Neural progenitor cell (in vitro differentiated cells): ENCODE measurements around the gene ACACA. TPM values are rescaled to one million over a fixed set of nuclear protein-coding genes. Genes with fewer than 3 reads are reported as not detected.

Experiments
- DNase-seq: peaks from one replicate; pipeline ENCODE4 v3.0.0-alpha.2; 2016; ENCODE audit warnings: low spot score
- H2AFZ ChIP-seq: fragments of 200-600 bp; sonication (generic); replicated peaks from 2 replicates; pipeline ENCODE4 v1.6.1; 2016; ENCODE audit warnings: antibody characterized with exemption
- H3F3A ChIP-seq: fragments of 200-600 bp; sonication (generic); 2 replicates; pipeline ENCODE4 v1.6.1; 2016; ENCODE audit warnings: antibody characterized with exemption, low read depth
- H3K27ac ChIP-seq: fragments of 200-600 bp; sonication (generic); 2 replicates; pipeline ENCODE4 v1.5.1; 2016; ENCODE audit warnings: mild to moderate bottlenecking
- H3K27me3 ChIP-seq: fragments of 200-600 bp; sonication (generic); 2 replicates; pipeline ENCODE4 v1.6.1; 2016; ENCODE audit warnings: mild to moderate bottlenecking, moderate library complexity
- H3K36me3 ChIP-seq: fragments of 200-600 bp; sonication (generic); 2 replicates; pipeline ENCODE4 v1.5.1; 2016
- H3K4me1 ChIP-seq: fragments of 200-600 bp; sonication (generic); 2 replicates; pipeline ENCODE4 v1.6.1; 2016; ENCODE audit warnings: mixed run types
- H3K4me2 ChIP-seq: fragments of 200-600 bp; sonication (generic); 2 replicates; pipeline ENCODE4 v1.6.1; 2016
- H3K4me3 ChIP-seq: fragments of 200-600 bp; sonication (generic); 2 replicates; pipeline ENCODE4 v1.5.1; 2016
- H3K79me2 ChIP-seq: fragments of 200-600 bp; sonication (generic); 2 replicates; pipeline ENCODE4 v1.6.1; 2016; ENCODE audit warnings: low read depth
- H3K9ac ChIP-seq: fragments of 200-600 bp; sonication (generic); 2 replicates; pipeline ENCODE4 v1.6.1; 2016
- H3K9me3 ChIP-seq: fragments of 200-600 bp; sonication (generic); 2 replicates; pipeline ENCODE4 v1.5.1; 2016; ENCODE audit warnings: low read depth
- H4K20me1 ChIP-seq: fragments of 200-600 bp; sonication (generic); 2 replicates; pipeline ENCODE4 v1.6.1; 2016; ENCODE audit warnings: low read depth
- H3K27ac Mint-ChIP-seq: 3 replicates; pipeline ENCODE4 v1.8.0; 2021; ENCODE audit warnings: mixed read lengths
- H3K27me3 Mint-ChIP-seq: 2 replicates; pipeline ENCODE4 v1.8.0; 2022; ENCODE audit warnings: low read depth, mild to moderate bottlenecking, inconsistent platforms, moderate library complexity, mixed read lengths; ENCODE audit not compliant: insufficient read depth
- H3K36me3 Mint-ChIP-seq: 3 replicates; pipeline ENCODE4 v1.8.0; 2021; ENCODE audit warnings: mixed read lengths
- H3K4me1 Mint-ChIP-seq: 3 replicates; pipeline ENCODE4 v1.8.0; 2021; ENCODE audit warnings: mixed read lengths
- H3K4me3 Mint-ChIP-seq: 3 replicates; pipeline ENCODE4 v1.8.0; 2021; ENCODE audit warnings: mild to moderate bottlenecking, moderate library complexity, mixed read lengths
- H3K9me3 Mint-ChIP-seq: 3 replicates; pipeline ENCODE4 v1.8.0; 2020; ENCODE audit warnings: mixed read lengths
- CTCF ChIP-seq: fragments of 200-600 bp; sonication (generic); IDR thresholded peaks from 2 replicates; pipeline ENCODE4 v1.5.1; 2017; ENCODE audit warnings: antibody characterized with exemption, mild to moderate bottlenecking
- EZH2 ChIP-seq: fragments of 200-600 bp; sonication (generic); IDR thresholded peaks from 2 replicates; pipeline ENCODE4 v1.6.1; 2017; ENCODE audit warnings: antibody characterized with exemption, mild to moderate bottlenecking, moderate library complexity
- EZH2phosphoT487 ChIP-seq: fragments of 200-600 bp; sonication (generic); IDR thresholded peaks from 2 replicates; pipeline ENCODE4 v1.6.1; 2017; ENCODE audit warnings: antibody characterized with exemption
- total RNA-seq: library from RNA; depleted of rRNA; stranded (reverse); fragments of >200 nt; gene quantifications from 2 replicates; pipeline ENCODE4 v1.2.3, GENCODE V29; 2015; ENCODE audit warnings: low replicate concordance

ACACA gene
- total RNA-seq, 1 donor from 2014 or later: 88.6 TPM

- no peak overlapping the region for H3K4me2 ChIP-seq
- no peaks in the 10 kb centered on the region for H3K4me1 Mint-ChIP-seq
- H3K4me3 ChIP-seq: no peak overlapping the region
- no peak overlapping the region for H3K4me3 Mint-ChIP-seq
- no peak for DNase-seq
- H3K9me3 Mint-ChIP-seq: no peaks in the 10 kb centered on the region
- peaks cover 12% of the 10 kb centered on the region for H3K4me1 ChIP-seq
- no peak overlapping the region for H3K9ac ChIP-seq
- TF ChIP-seq CTCF: no peak
- no peak for TF ChIP-seq EZH2
- TF ChIP-seq EZH2phosphoT487: no peak
- peaks cover 27% of the 10 kb centered on the region for H3K36me3 ChIP-seq
- no peaks in the 10 kb centered on the region for H3K27me3 Mint-ChIP-seq
- no peaks in the 10 kb centered on the region for H3K27me3 ChIP-seq
- no peaks in the 10 kb centered on the region for H3K9me3 ChIP-seq
- peaks cover 30% of the 10 kb centered on the region for H3F3A ChIP-seq
- peaks cover 11% of the 10 kb centered on the region for H3K36me3 Mint-ChIP-seq
- no peaks in the 10 kb centered on the region for H3K79me2 ChIP-seq
- H3K27ac Mint-ChIP-seq: no peak overlapping the region
- peaks cover 3% of the 10 kb centered on the region for H4K20me1 ChIP-seq
- H3K27ac ChIP-seq: no peak overlapping the region
- H2AFZ ChIP-seq: no peak overlapping the region
Observed at GRCh38 chr17:37197336-37197735, 209.3 kb downstream of the ACACA start.

GRCh38 chr17:37194208-37194607 is 212.4 kb downstream of the ACACA start:
- Histone ChIP-seq H3K9me3 (no peaks in the 10 kb centered on the region), H3K36me3 (peaks cover 29% of the 10 kb centered on the region), H3K9ac (no peak overlapping the region), H3F3A (peaks cover 9% of the 10 kb centered on the region), H3K79me2 (no peaks in the 10 kb centered on the region), H4K20me1 (no peaks in the 10 kb centered on the region), H3K4me1 (no peaks in the 10 kb centered on the region), H3K27me3 (no peaks in the 10 kb centered on the region), H3K27ac (peak overlapping the region; percentile 40), H2AFZ (no peak overlapping the region), H3K4me2 (no peak overlapping the region), H3K4me3 (no peak overlapping the region)
- TF ChIP-seq EZH2phosphoT487 (no peak), EZH2 (no peak), CTCF (peak; percentile 31)
- Mint-ChIP-seq H3K4me3 (no peak overlapping the region), H3K27ac (no peak overlapping the region), H3K4me1 (no peaks in the 10 kb centered on the region), H3K36me3 (peaks cover 10% of the 10 kb centered on the region), H3K27me3 (no peaks in the 10 kb centered on the region), H3K9me3 (no peaks in the 10 kb centered on the region)
- DNase-seq: peak; percentile 15

- peaks cover 14% of the 10 kb centered on the region for H3K36me3 Mint-ChIP-seq
- H3K9me3 Mint-ChIP-seq: no peaks in the 10 kb centered on the region
- no peak overlapping the region for H3K27ac ChIP-seq
- H3K36me3 ChIP-seq: peaks cover 37% of the 10 kb centered on the region
- H3K9ac ChIP-seq: no peak overlapping the region
- no peak overlapping the region for H3K4me3 ChIP-seq
- H3K4me3 Mint-ChIP-seq: no peak overlapping the region
- H2AFZ ChIP-seq: no peak overlapping the region
- peaks cover 7% of the 10 kb centered on the region for H3F3A ChIP-seq
- TF ChIP-seq EZH2 (no peak), CTCF (no peak), EZH2phosphoT487 (no peak)
- H3K79me2 ChIP-seq: no peaks in the 10 kb centered on the region
- no peaks in the 10 kb centered on the region for H3K27me3 ChIP-seq
- H3K27ac Mint-ChIP-seq: no peak overlapping the region
- H3K4me2 ChIP-seq: no peak overlapping the region
- no peaks in the 10 kb centered on the region for H3K27me3 Mint-ChIP-seq
- H3K4me1 ChIP-seq: no peaks in the 10 kb centered on the region
- no peaks in the 10 kb centered on the region for H3K4me1 Mint-ChIP-seq
- H4K20me1 ChIP-seq: no peaks in the 10 kb centered on the region
- H3K9me3 ChIP-seq: no peaks in the 10 kb centered on the region
- no peak for DNase-seq
Observed at GRCh38 chr17:37191219-37191618, 215.4 kb downstream of the ACACA start.
